WTC11 (cell line): ENCODE data around the gene CAMKMT. TPM values are rescaled to one million over a fixed set of nuclear protein-coding genes. Genes with fewer than 3 reads are reported as not detected.

ENCODE experiments used
- ATAC-seq: fragments of 200-7000 bp; cut with Tn5 transposase; 2 replicates; pipeline ENCODE4 v1.10.0; 2021; ENCODE audit warnings: mild to moderate bottlenecking, moderate library complexity
- CTCF ChIA-PET: fragments of 300-600 bp; sonication (Branson Sonifier 250); formaldehyde crosslinking; loops from one replicate; lab custom pipeline; 2021; ENCODE audit warnings: antibody characterized with exemption; lab: Charles Lee
- POLR2A ChIA-PET: fragments of 350-600 bp; sonication (Branson Sonifier 250); formaldehyde crosslinking; loops from one replicate; lab custom pipeline; 2021; ENCODE audit warnings: antibody characterized with exemption; lab: Charles Lee
- DNase-seq: peaks from one replicate; pipeline ENCODE4 v3.0.0; 2021; ENCODE audit warnings: low spot score
- H3K27ac Mint-ChIP-seq: 2 replicates; pipeline ENCODE4 v1.8.0; 2021; ENCODE audit warnings: mixed read lengths
- H3K27me3 Mint-ChIP-seq: 2 replicates; pipeline ENCODE4 v1.8.0; 2021; ENCODE audit warnings: low read depth, mild to moderate bottlenecking, moderate library complexity, mixed read lengths
- H3K36me3 Mint-ChIP-seq: 2 replicates; pipeline ENCODE4 v1.8.0; 2021; ENCODE audit warnings: mixed read lengths
- H3K4me1 Mint-ChIP-seq: 2 replicates; pipeline ENCODE4 v1.8.0; 2022; ENCODE audit warnings: mixed read lengths
- H3K4me3 Mint-ChIP-seq: 2 replicates; pipeline ENCODE4 v1.8.0; 2021; ENCODE audit warnings: mild to moderate bottlenecking, moderate library complexity, mixed read lengths
- H3K9me3 Mint-ChIP-seq: 2 replicates; pipeline ENCODE4 v1.8.0; 2021; ENCODE audit warnings: mixed read lengths
- CBFB ChIP-seq: sonication (generic); formaldehyde crosslinking; IDR thresholded peaks from 2 replicates; pipeline ENCODE4 v1.8.1; 2022; ENCODE audit warnings: mild to moderate bottlenecking, low read depth, missing genetic modification reagents
- E2F4 ChIP-seq: sonication (generic); formaldehyde crosslinking; IDR thresholded peaks from 2 replicates; pipeline ENCODE4 v1.8.1; 2022; ENCODE audit warnings: low read depth, mild to moderate bottlenecking, moderate library complexity, missing genetic modification reagents, borderline replicate concordance
- ELF4 ChIP-seq: sonication (generic); formaldehyde crosslinking; IDR thresholded peaks from 2 replicates; pipeline ENCODE4 v1.8.1; 2022; ENCODE audit warnings: low read depth, mild to moderate bottlenecking, moderate library complexity, missing genetic modification reagents
- GRHL2 ChIP-seq: fragments of 250-450 bp; sonication (Bioruptor Pico); IDR thresholded peaks from 2 replicates; pipeline ENCODE4 v1.8.0; 2022; ENCODE audit warnings: mild to moderate bottlenecking, moderate library complexity; ENCODE audit not compliant: insufficient replicate concordance, severe bottlenecking
- GTF2I ChIP-seq: fragments of 250-450 bp; sonication (Bioruptor Pico); conservative IDR thresholded peaks from 2 replicates; pipeline ENCODE4 v1.4.0; 2021; ENCODE audit warnings: mild to moderate bottlenecking
- NFATC4 ChIP-seq: fragments of 250-450 bp; sonication (Bioruptor Pico); IDR thresholded peaks from 2 replicates; pipeline ENCODE4 v1.9.0; 2021; ENCODE audit warnings: mild to moderate bottlenecking
- NFE2L1 ChIP-seq: sonication (generic); formaldehyde crosslinking; IDR thresholded peaks from 2 replicates; pipeline ENCODE4 v1.8.1; 2023; ENCODE audit warnings: missing genetic modification reagents
- NR3C1 ChIP-seq: sonication (generic); formaldehyde crosslinking; conservative IDR thresholded peaks from 2 replicates; pipeline ENCODE4 v1.8.1; 2023; ENCODE audit warnings: low read depth, mild to moderate bottlenecking, missing genetic modification reagents
- SMAD3 ChIP-seq: sonication (generic); formaldehyde crosslinking; IDR thresholded peaks from 2 replicates; pipeline ENCODE4 v1.8.0; 2022; ENCODE audit warnings: missing genetic modification reagents, mild to moderate bottlenecking, borderline replicate concordance
- SMAD4 ChIP-seq: sonication (generic); formaldehyde crosslinking; IDR thresholded peaks from 2 replicates; pipeline ENCODE4 v1.8.0; 2022; ENCODE audit warnings: mild to moderate bottlenecking, missing genetic modification reagents
- SOX15 ChIP-seq: fragments of 250-450 bp; sonication (Bioruptor Pico); IDR thresholded peaks from 2 replicates; pipeline ENCODE4 v1.9.0; 2021; ENCODE audit warnings: mild to moderate bottlenecking
- USF1 ChIP-seq: sonication (generic); formaldehyde crosslinking; IDR thresholded peaks from 2 replicates; pipeline ENCODE4 v1.8.0; 2022; ENCODE audit warnings: mild to moderate bottlenecking, missing genetic modification reagents
- ZNF232 ChIP-seq: sonication (generic); formaldehyde crosslinking; IDR thresholded peaks from 2 replicates; pipeline ENCODE4 v1.8.0; 2022; ENCODE audit warnings: mild to moderate bottlenecking, missing genetic modification reagents
- total RNA-seq: library from RNA; stranded (reverse); gene quantifications from 3 replicates; pipeline ENCODE4 v1.2.3, GENCODE V29; 2021
- TF ChIP-seq, protein P1 (sequence below): fragments of 250-450 bp; sonication (Bioruptor Pico); IDR thresholded peaks from 2 replicates; pipeline ENCODE4 v1.9.0; 2021; ENCODE audit warnings: mild to moderate bottlenecking
- TF ChIP-seq, protein P2 (sequence below): fragments of 200-600 bp; IDR thresholded peaks from 2 replicates; pipeline ENCODE4 v1.8.0; 2022; ENCODE audit warnings: antibody characterized with exemption
- TF ChIP-seq, protein P3 (sequence below): sonication (generic); formaldehyde crosslinking; IDR thresholded peaks from 2 replicates; pipeline ENCODE4 v1.8.0; 2023; ENCODE audit warnings: missing genetic modification reagents

The CAMKMT gene
- total RNA-seq, 1 experiment from 2014 or later: 20.6 TPM

GRCh38 chr2:44352510-44352909 is 9.2 kb upstream of the CAMKMT start (continued):
- TF ChIP-seq, protein P1, sequence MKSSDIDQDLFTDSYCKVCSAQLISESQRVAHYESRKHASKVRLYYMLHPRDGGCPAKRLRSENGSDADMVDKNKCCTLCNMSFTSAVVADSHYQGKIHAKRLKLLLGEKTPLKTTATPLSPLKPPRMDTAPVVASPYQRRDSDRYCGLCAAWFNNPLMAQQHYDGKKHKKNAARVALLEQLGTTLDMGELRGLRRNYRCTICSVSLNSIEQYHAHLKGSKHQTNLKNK: no peak
- TF ChIP-seq, all 79 proteins: peak for 0

- Mint-ChIP-seq H3K9me3 (no peaks in the 10 kb centered on the region), H3K27ac (no peak overlapping the region), H3K36me3 (no peaks in the 10 kb centered on the region), H3K4me3 (no peak overlapping the region), H3K4me1 (peaks cover 19% of the 10 kb centered on the region), H3K27me3 (no peaks in the 10 kb centered on the region)
- ChIA-PET POLR2A (no interaction called here), CTCF (no interaction called here)
- ATAC-seq (no peak), DNase-seq (no peak)
- TF ChIP-seq ZNF232 (CRISPR knock-in tag): no peak
These were observed 7.0 kb upstream of the CAMKMT start for GRCh38 chr2:44354761-44355160.

DNA sequence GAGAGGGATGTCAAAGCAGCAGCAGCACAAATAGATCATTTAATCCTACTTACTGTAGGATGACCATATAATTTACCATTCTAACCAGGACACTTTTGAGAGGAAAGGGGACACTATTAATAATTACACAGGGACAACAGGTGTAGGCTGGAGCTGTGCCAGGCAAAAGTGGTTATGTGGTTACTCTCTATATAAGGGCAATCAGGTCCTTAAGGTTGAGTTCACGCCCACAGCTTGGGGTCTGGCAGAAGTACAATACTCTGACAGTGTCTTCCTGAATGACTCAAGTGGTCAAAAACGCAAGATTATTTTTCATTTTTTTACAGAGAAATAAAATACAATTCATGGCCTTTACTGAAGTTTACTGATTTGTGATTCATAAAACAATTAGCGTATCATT is 3.2 kb upstream of the CAMKMT start:
- peaks cover 13% of the 10 kb centered on the region for H3K4me1 Mint-ChIP-seq
- no peaks in the 10 kb centered on the region for H3K27me3 Mint-ChIP-seq
- H3K9me3 Mint-ChIP-seq: no peaks in the 10 kb centered on the region
- H3K27ac Mint-ChIP-seq: no peak overlapping the region
- ATAC-seq (no peak), DNase-seq (no peak)
- TF ChIP-seq ELF4 (CRISPR knock-in tag): no peak
- TF ChIP-seq CBFB (CRISPR knock-in tag): no peak
- ChIA-PET POLR2A (no interaction called here), CTCF (interaction anchor here (1.8 kb wide), 1 partner anchor 314 kb away, joined by 10 read pairs; no protein-coding TSS in a partner anchor)
- H3K36me3 Mint-ChIP-seq: no peaks in the 10 kb centered on the region
- no peak overlapping the region for H3K4me3 Mint-ChIP-seq

DNA sequence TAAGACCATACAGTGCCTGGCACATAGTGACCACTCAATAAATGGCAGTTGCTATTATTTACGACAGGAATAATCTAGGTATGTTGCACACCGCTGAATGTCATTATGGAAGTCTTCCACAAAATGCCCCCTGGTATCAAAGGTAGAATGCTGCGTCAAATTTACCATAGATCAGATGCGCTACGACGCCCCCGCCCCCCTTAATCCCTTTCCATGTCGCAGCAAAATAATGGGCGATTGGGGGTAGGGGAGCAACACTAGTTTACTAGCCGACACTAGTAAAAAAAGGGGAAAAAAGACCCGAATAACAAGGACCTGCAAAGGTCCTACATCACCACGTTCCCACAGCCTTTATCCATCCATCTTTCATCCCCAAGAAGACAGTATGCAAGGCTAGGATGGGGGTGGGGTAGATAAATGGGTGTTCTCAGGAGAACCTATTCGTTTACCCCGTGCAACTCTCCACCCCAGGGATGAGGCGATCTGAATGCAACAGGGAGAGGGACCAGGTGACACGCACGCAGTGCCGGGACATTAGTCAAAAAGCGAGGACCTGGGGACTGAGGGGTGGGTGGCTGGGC is 908 bp upstream of the CAMKMT start:
- H3K27ac Mint-ChIP-seq: peak overlapping the region; percentile 99
- POLR2A ChIA-PET: interaction anchor here (1.0 to 1.7 kb wide), 4 partner anchors 9 to 429 kb away, joined by 3 to 9 read pairs (median 4); no protein-coding TSS in a partner anchor
- H3K4me1 Mint-ChIP-seq: peaks cover 18% of the 10 kb centered on the region
- TF ChIP-seq CBFB (CRISPR knock-in tag) (no peak), NFE2L1 (CRISPR knock-in tag) (no peak), NR3C1 (CRISPR knock-in tag) (no peak), E2F4 (CRISPR knock-in tag) (no peak)
- DNase-seq (no peak), ATAC-seq (no peak)
- H3K27me3 Mint-ChIP-seq: no peaks in the 10 kb centered on the region
- no peaks in the 10 kb centered on the region for H3K36me3 Mint-ChIP-seq
- peak overlapping the region; percentile 100 for H3K4me3 Mint-ChIP-seq
- H3K9me3 Mint-ChIP-seq: no peaks in the 10 kb centered on the region
- CTCF ChIA-PET: interaction anchor here (1.0 to 2.0 kb wide), 7 partner anchors 28 to 613 kb away, joined by 3 to 12 read pairs (median 8); no protein-coding TSS in a partner anchor

DNA sequence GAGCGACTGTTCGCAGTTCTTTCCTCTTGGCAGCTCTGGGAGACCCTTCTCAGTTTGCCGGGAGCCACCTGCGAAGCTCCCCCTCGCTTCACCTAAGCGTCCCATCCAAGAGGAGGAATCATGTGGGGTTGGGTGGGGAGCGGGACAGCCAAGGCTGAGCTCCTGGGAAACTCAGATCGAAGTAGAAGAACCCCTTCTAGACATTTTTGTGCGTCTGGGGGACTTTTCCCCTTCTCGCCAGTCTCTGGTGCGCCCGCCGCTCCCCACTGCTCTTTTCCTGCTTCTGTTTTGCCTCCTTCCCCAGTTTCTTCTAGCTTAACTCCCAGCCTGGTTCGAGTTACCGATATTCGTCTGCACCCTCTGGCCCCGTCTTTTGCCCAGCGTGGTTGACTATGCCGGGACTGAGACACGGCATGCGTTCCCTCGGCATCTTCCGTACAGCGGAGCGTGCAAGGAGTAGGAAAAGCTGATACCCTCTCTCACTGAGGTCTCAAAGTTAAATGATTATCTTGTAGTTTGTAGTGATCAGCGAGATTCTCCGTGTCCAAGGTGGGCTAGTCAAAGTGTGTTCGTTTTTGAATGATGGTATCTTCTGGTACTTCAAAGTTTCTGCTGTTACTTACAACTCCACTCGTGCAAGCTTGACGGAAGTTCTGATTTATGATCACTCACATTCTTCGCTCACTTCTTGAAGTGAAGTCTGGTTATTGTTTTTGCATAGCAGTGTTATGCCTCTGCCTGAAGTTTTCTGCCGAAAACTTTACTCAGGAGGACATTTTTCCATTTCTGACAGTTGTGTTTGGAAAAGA is 664 bp downstream of the CAMKMT start:
- Mint-ChIP-seq H3K36me3 (no peaks in the 10 kb centered on the region), H3K27me3 (no peaks in the 10 kb centered on the region), H3K4me3 (peak overlapping the region; percentile 100), H3K27ac (peak overlapping the region; percentile 94), H3K4me1 (peaks cover 18% of the 10 kb centered on the region), H3K9me3 (no peaks in the 10 kb centered on the region)
- ChIA-PET POLR2A (interaction anchor here (0.6 to 1.7 kb wide), 9 partner anchors 9 to 428 kb away, joined by 3 to 9 read pairs (median 3); no protein-coding TSS in a partner anchor), CTCF (interaction anchor here (0.7 to 2.2 kb wide), 12 partner anchors 10 to 611 kb away, joined by 3 to 12 read pairs (median 5); no protein-coding TSS in a partner anchor)
- DNase-seq (peak; percentile 24), ATAC-seq (peak; percentile 3)
- TF ChIP-seq, protein P2, sequence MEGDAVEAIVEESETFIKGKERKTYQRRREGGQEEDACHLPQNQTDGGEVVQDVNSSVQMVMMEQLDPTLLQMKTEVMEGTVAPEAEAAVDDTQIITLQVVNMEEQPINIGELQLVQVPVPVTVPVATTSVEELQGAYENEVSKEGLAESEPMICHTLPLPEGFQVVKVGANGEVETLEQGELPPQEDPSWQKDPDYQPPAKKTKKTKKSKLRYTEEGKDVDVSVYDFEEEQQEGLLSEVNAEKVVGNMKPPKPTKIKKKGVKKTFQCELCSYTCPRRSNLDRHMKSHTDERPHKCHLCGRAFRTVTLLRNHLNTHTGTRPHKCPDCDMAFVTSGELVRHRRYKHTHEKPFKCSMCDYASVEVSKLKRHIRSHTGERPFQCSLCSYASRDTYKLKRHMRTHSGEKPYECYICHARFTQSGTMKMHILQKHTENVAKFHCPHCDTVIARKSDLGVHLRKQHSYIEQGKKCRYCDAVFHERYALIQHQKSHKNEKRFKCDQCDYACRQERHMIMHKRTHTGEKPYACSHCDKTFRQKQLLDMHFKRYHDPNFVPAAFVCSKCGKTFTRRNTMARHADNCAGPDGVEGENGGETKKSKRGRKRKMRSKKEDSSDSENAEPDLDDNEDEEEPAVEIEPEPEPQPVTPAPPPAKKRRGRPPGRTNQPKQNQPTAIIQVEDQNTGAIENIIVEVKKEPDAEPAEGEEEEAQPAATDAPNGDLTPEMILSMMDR: no peak
- 0 out of 2 replicates have a peak, but pooled peaks have one; percentile 3 for TF ChIP-seq USF1 (CRISPR knock-in tag)
- no peak for TF ChIP-seq GRHL2
- TF ChIP-seq NFATC4 (CRISPR knock-in tag): no peak
- TF ChIP-seq GTF2I (CRISPR knock-in tag): no peak
- TF ChIP-seq, protein P1: no peak
- TF ChIP-seq, protein P3, sequence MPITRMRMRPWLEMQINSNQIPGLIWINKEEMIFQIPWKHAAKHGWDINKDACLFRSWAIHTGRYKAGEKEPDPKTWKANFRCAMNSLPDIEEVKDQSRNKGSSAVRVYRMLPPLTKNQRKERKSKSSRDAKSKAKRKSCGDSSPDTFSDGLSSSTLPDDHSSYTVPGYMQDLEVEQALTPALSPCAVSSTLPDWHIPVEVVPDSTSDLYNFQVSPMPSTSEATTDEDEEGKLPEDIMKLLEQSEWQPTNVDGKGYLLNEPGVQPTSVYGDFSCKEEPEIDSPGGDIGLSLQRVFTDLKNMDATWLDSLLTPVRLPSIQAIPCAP (CRISPR knock-in tag): no peak
- no peak for TF ChIP-seq SMAD3 (CRISPR knock-in tag)
- TF ChIP-seq SMAD4 (CRISPR knock-in tag): no peak
- TF ChIP-seq SOX15 (CRISPR knock-in tag): no peak
